Stromal cell of bone marrow (primary cell): ENCODE data around the gene DNAH3.
"Not testable (repeated sequence)": the region's sequence is repeated elsewhere in the genome, so short reads cannot be mapped to it uniquely, and the experiment has no call there.

Experiments used
- DNase-seq: peaks from one replicate; pipeline ENCODE4 v3.0.0-alpha.2; 2012; ENCODE audit warnings: low read depth

Gene DNAH3

GRCh38 chr16:21150375-21151001 is at the start of gene DNAH3:
Gene DNAH3, minus strand, starts transcription at chr16:21150846. Its CDS starts 527 bp downstream, at chr16:21150319.
- no peak for DNase-seq

- DNase-seq, result no peak
Observed at GRCh38 chr16:21199607-21200218, 49.1 kb upstream of the DNAH3 start.

GRCh38 chr16:21197621-21198020 is 47.0 kb upstream of the DNAH3 start:
- DNase-seq, result no peak

- no peak for DNase-seq
Observed at GRCh38 chr16:21197112-21197511, 46.5 kb upstream of the DNAH3 start.

- not testable (repeated sequence) for DNase-seq
Observed at GRCh38 chr16:21195330-21195729, 44.7 kb upstream of the DNAH3 start.

GRCh38 chr16:21194771-21195301 is 44.2 kb upstream of the DNAH3 start:
- peak; percentile 67 for DNase-seq

- no peak for DNase-seq
Observed at GRCh38 chr16:21192991-21193390, 42.3 kb upstream of the DNAH3 start.

GRCh38 chr16:21190599-21190998 is 40.0 kb upstream of the DNAH3 start:
- no peak for DNase-seq

GRCh38 chr16:21190013-21190412 is 39.4 kb upstream of the DNAH3 start:
- DNase-seq, result no peak

- no peak for DNase-seq
Observed at GRCh38 chr16:21189311-21189710, 38.7 kb upstream of the DNAH3 start.

GRCh38 chr16:21186326-21186691 is 35.7 kb upstream of the DNAH3 start:
- no peak for DNase-seq

- DNase-seq, result no peak
Observed at GRCh38 chr16:21185659-21186325, 35.1 kb upstream of the DNAH3 start.

GRCh38 chr16:21184834-21185233 is 34.2 kb upstream of the DNAH3 start:
- no peak for DNase-seq

GRCh38 chr16:21183995-21184394 is 33.3 kb upstream of the DNAH3 start:
- no peak for DNase-seq

- no peak for DNase-seq
Observed at GRCh38 chr16:21179983-21180365, 29.3 kb upstream of the DNAH3 start.

- no peak for DNase-seq
Observed at GRCh38 chr16:21179126-21179982, 28.7 kb upstream of the DNAH3 start.

GRCh38 chr16:21175397-21175796 is 24.8 kb upstream of the DNAH3 start:
- DNase-seq, result no peak

- DNase-seq, result no peak
Observed at GRCh38 chr16:21172650-21173049, 22.0 kb upstream of the DNAH3 start.

GRCh38 chr16:21170116-21170515 is 19.5 kb upstream of the DNAH3 start:
- not testable (repeated sequence) for DNase-seq

- DNase-seq, result no peak
Observed at GRCh38 chr16:21169249-21169981, 18.8 kb upstream of the DNAH3 start.

GRCh38 chr16:21167929-21168602 is 17.4 kb upstream of the DNAH3 start:
- DNase-seq, result no peak
